Amygdala (tissue), 56 donors: ENCODE results near the gene S1PR4.
"Not testable (repeated sequence)": the region's sequence is repeated elsewhere in the genome, so short reads cannot be mapped to it uniquely, and the experiment has no call there.

Experiments used
- DNase-seq, 56 donors: peaks; one replicate each; lab custom pipeline; 2025; lab: John Stamatoyannopoulos, UW

The S1PR4 gene

DNA sequence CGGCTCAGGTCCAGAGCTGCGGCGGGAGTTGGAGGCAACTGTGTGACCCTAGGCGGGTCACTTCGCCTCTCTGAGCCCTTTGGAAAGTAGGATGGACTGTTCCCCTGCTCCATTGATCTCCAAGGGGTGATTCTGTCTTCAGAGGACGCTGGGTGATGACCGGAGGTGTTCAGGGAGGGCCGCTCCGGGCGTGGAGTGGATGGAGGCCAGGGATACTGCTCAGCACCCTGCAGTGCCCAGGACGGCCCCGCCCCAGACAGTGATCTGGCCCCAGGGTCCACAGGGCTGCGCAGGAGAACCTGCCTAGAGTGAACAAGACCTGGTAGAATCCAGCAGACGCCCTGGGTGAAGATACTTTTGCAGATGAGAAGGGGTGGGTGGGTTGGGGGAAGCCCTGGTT lies 14.1 kb downstream of the S1PR4 start:
- DNase-seq, result no peak

DNA sequence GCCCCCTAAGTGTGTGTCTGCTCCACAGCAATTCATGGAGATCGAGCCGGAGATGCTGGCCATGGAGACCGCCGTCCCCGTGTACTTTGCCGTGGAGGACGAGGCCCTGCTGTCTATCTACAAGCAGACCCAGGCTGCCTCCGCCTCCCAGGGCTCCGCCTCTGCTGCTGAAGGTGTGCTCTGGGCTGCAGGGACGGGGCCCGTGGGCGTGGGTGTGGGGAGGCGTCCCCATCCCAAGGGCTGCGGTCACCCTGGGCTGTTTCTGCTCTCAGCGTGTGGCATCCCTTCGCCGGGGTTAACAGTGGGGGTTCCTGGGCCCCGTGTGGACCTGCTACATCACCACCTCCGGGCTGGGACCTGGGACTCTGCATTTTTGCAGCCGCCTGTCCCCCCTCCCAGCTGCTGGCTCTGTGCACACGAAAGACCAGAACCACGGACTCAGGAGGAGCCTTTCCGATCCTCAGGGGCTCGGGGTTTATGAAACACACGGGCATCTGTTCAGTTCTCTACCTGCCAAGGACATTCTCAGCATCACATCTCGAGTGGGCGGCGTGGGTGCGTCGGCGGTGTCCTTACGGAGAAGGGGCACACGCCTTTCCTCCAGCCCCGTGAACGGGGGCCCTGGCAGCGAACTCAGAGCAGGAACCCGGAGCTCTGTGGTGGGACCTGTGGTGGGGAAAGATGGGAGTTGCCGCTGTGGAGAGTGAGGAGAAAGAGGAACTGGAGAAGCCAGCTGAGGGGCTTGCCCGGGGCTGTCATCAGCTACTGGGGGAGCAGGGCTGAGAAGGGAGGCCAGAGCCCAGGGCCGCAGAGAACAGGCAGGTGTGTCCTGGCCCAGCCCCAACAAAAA lies 14.9 kb downstream of the S1PR4 start:
- DNase-seq, result no peak

DNA sequence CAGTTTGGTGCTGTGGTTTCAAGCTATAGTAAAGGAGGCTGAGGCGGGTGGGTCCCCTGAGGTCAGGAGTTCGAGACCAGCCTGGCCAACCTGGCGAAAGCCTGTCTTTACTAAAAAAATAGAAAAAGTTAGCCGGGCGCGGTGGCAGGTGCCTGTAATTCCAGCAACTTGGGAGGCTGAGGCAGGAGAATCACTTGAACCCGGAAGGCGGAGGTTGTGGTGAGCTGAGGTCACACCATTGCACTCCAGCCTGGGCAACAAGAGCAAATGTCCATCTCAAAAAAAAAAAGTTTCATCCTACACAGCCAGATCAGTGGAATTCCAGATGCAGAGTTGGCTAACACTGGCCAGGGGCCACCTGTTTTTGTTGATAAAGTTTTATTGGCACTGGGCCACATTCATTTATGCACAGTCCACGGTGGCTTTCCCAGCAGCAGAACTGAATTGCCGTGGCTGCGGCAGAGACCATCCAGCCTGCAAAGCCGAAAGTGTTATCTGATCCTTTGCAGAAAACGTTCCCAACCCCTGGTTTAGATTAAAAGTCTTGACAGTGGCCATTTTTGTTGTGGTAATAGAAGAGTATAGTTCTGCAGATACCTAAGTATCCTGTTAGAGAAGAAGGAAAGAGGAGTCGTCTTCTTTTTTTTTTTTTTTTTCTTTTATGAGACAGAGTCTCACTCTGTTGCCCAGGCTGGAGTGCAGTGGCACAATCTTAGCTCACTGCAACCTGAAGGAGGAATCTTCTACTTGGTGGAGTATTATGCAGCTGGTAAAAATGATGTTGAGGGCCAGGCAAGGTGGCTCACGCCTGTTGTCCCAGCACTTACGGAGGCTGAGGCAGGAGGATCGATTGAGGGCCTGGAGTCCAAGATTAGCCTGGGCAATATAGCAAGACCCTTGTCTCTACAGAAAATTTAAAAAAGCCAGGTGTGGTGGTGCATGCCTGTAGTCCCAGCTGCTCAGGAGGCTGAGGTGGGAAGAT lies 15.8 kb downstream of the S1PR4 start:
- DNase-seq, result no peak

DNA sequence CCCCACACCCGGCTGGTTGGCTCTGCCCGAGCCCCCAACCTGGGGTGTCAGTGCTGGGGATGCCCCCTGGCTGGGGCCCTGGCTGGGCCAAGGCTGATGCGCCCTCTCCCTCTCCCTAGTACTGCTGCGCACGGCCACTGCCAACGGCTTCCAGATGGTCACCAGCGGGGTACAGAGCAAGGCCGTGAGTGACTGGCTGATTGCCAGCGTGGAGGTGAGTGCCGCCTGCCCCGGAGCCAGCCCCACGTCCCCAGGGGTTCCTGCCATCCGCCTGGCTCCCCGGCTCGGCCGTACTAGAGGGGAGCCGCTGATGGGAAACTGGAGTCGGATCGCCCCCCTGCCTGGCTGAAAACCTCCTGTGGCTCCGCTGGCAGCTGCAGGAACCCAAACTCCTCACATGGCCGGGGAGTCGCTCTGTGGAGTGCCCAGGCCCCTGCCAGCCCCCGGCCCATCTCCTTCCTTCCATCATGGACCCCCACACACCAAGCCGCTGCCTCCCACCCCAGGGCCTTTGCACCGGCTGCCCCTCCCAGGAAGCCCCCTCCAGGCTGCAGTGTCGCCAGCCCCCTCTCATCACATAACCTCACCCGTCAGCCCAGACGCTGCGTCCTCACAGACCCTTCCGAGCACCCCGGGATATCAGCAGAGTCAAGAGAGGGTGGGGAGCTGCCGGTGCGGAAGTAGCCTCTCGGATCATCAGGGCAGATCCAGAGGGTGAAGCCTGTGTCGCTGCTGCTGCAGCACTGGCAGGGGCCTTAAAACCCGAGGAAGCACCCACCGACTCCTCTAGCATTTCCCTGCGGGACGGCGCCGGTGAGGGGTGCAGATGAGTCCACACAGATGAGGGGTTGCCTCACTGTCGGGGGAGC lies 17.7 kb downstream of the S1PR4 start:
- no peak for DNase-seq

DNA sequence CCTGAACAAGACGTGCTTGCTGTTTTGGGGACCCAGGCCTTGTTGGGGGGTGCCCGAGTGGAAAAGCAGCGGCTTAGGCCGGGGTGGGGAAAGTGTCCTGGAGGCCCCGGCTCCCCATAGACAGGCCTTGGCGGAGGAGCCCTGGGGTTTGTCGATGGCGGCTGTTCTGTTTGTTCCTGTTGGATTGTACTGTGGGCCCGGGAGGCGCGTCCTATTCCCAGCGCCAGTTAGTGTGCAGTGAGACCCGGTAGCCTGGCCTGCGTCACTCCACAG lies 18.3 kb downstream of the S1PR4 start:
- DNase-seq, result no peak

DNA sequence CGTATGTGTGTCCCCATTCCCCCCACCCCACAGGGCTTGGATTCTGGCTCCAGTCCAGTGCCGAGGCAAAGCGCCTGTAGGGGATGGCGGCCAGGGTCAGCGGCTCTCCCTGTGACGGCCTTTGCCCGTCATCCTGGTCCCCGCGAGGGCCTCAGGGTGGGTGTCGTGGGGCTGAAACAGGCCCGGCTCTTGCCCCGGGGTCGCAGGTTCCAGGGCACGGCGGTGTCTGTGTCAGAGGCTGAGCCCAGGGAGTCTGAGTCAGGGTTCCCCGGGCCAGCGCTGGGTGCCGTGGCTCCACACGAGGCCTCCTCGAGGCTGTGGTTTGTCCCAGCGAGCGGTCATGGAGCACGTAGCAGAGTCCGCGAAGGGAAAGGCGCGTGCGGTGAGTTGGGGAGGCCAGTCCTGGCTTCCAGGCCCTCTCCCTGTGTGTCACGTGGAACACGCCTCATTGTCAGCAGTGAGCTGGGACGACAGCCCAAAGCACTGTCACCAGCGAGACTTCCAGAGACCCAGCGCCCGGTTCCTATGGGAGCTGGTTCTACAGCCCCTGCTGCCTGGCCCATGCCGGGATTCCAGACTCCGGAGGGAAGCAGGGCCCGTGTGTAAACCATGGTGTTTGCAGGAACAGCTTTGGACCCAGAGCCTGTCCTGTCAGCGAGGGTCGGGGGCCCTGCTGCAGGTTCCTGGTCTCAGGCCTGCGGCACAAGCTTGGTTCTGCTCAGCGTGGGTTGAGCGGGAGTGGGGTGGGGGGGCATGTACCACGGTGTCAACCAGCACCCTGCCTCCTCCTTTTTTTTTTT lies 20.5 kb downstream of the S1PR4 start:
- no peak for DNase-seq

DNA sequence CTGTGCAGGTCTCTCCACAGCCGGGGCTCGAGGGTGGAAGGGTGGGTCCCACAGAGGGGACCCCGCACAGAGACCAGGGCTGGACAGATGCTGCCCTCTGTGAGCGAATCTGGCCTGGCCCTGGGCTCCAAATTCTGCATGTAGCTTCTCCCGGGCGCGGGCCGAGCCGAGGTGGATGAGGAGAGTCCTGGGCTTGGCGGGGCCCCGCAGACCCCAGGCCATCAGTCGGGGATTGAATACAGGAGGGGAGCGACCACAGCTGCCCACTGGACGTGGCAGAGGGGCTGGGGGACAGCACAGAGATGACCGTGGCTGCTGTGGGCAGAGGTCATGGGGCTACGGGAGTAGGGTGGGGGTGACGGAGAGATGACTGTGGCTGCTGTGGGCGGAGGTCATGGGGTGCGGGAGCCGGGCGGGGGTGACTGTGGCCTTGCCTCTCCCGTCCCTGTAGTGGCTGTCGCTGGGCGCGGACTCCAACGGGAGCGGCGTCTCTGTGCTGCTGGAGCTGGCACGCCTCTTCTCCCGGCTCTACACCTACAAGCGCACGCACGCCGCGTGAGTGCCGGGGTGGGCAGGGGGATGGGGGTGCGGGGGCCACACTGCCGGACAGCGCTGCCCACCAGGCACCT lies 22.6 kb downstream of the S1PR4 start:
- no peak for DNase-seq

DNA sequence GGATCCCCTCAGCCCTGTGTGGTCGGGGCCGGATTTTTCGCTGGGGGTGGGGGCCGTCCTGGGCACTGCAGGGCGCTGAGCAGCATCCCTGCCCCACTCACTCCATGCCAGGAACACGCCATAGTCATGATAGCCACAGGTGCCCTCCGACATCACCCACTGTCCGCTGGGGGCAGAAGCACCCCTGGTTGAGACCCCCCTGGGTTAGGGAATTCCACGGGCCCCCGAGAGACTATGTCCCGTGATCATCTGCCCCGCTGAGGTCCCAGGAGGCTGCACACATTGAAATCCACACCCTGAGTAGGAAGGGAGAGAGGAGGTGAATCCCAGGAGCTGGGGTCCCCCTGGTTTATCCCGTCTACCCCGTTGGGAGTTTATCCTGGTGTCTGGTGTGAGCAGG lies 23.3 kb downstream of the S1PR4 start:
- DNase-seq, result no peak

DNA sequence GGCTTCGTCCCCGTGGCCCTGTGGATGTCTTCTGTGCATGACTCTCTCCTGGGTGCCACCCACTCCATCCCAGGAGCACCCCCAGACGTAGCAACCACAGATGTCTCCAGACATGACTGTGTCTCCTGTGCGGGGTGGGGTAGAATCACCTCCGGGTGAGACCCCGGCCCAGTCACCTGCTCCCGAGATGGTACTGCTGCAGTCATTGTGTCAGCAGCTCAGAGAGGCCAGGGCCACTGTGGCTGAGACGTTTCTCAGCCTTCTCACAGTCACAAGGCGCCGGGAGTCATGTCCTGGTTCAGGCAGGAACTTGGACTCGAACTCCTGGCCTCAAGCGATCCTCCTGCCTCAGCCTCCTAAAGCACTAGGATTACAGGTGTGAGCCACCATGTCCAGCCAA lies 23.8 kb downstream of the S1PR4 start:
- DNase-seq, result no peak

DNA sequence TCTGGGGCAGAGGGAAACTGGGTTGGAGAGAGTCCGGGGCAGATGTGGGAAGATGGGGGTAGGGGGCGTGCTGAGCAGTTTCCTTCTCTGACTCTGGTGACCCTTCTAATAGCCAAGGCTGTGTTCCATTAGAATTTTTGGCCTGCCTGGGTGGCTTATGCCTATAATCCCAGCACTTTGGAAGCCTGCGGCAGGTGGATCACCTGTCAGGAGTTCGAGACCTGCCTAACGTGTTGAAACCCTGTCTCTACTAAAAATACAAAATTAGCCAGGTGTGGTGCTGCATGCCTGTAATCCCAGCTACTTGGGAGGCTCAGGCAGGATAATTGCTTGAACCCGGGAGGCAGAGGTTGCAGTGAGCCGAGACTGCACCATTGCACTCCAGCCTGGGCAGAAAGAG lies 24.3 kb downstream of the S1PR4 start:
- not testable (repeated sequence) for DNase-seq

DNA sequence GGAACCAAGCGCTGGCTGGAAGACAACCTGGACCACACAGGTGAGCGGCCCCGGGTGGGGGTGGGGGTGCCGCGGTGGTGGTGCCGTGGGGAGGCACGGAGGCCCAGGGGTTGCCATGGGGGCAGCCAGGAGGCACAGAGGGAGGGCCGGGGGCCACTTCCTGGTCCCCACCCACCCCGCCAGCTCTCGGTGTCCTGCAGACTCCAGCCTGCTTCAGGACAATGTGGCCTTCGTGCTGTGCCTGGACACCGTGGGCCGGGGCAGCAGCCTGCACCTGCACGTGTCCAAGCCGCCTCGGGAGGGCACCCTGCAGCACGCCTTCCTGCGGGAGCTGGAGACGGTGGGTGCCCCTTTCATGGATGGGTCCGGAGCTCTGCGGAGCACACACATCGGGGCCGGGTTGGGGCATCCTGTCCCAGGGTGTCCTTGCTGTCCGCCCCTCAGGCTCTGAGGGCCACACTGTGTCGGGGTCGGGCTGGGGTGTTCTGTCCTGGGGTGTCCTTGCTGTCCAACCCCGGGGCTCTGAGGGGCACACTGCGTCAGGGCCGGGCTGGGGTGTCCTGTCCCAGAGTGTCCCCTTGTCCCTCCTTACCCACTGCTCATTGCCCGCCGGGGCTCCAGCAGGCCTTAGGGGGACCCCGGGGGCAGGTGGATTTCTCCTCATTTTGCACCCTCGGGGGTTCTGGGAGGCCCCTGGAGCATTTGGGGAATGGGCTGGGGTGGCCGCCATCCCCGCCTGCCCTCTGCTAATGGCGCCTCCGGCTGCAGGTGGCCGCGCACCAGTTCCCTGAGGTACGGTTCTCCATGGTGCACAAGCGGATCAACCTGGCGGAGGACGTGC lies 25.5 kb downstream of the S1PR4 start:
- DNase-seq, result no peak

DNA sequence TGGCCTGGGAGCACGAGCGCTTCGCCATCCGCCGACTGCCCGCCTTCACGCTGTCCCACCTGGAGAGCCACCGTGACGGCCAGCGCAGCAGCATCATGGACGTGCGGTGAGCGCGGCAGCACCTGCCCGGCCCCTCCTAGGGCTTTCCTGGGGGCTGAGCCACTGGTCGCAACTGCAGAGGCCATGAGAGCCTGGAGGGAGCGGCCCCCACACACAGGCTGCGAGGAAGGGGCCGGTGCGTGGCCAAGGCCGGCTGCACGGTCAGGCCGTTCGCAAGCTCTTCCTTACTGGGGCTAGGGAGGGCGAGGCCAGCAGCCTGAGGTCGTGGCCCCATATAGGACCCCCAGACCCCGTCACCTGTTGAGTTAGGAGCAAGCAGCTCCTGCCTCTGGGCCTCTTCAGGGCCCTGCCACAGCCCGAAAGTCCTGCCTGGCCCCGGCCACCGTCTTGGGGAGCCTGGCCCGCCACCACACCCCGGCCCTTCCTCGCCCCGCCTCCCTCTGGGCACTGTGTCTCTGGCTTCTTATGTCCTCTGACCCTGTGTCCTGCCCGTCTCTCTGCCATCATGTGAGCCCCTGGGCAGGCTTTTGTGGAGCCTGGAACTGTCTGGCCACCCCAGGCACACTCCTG lies 26.2 kb downstream of the S1PR4 start:
- DNase-seq, result no peak

DNA sequence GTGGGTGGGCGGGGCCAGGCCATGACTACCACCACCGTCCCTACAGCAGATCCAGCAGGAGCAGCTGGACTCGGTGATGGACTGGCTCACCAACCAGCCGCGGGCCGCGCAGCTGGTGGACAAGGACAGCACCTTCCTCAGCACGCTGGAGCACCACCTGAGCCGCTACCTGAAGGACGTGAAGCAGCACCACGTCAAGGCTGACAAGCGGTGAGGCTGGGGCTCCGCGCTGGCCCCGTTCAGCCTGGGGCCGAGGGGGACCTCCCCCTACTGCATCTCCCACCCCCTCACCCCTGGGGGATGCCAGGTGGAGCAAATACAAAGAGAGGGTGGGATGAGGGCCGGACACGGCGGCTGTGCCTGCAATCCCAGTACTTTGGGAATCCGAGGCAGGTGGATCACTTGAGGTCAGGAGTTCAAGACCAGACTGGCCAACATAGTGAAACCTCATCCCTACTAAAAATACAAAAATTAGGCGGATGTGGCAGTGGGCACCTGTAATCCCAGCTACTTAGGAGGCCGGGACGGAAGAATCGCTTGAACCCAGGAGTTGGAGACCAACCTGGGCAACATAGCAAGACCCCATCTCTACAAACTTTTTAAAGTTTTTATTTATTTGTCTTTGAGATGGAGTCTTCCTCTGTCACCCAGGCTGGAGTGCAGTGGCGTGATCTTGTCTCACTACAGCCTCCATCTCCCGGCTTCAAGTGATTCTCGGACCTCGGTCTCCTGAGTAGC lies 27.8 kb downstream of the S1PR4 start:
- DNase-seq, result no peak

DNA sequence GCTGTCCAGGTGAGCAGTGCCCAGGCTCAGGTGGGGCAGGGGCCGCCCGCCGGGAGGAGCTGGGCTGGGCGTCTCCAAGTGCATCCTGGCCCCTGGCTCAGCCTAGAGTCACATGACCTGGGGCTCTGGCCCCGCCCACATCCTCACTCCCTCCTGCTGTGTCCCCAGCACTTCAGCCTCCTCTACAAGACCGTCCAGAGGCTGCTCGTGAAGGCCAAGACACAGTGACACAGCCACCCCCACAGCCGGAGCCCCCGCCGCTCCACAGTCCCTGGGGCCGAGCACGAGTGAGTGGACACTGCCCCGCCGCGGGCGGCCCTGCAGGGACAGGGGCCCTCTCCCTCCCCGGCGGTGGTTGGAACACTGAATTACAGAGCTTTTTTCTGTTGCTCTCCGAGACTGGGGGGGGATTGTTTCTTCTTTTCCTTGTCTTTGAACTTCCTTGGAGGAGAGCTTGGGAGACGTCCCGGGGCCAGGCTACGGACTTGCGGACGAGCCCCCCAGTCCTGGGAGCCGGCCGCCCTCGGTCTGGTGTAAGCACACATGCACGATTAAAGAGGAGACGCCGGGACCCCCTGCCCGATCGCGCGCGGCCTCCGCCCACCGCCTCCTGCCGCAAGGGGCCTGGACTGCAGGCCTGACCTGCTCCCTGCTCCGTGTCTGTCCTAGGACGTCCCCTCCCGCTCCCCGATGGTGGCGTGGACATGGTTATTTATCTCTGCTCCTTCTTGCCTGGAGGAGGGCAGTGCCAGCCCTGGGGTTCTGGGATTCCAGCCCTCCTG lies 29.1 kb downstream of the S1PR4 start:
- no peak for DNase-seq

DNA sequence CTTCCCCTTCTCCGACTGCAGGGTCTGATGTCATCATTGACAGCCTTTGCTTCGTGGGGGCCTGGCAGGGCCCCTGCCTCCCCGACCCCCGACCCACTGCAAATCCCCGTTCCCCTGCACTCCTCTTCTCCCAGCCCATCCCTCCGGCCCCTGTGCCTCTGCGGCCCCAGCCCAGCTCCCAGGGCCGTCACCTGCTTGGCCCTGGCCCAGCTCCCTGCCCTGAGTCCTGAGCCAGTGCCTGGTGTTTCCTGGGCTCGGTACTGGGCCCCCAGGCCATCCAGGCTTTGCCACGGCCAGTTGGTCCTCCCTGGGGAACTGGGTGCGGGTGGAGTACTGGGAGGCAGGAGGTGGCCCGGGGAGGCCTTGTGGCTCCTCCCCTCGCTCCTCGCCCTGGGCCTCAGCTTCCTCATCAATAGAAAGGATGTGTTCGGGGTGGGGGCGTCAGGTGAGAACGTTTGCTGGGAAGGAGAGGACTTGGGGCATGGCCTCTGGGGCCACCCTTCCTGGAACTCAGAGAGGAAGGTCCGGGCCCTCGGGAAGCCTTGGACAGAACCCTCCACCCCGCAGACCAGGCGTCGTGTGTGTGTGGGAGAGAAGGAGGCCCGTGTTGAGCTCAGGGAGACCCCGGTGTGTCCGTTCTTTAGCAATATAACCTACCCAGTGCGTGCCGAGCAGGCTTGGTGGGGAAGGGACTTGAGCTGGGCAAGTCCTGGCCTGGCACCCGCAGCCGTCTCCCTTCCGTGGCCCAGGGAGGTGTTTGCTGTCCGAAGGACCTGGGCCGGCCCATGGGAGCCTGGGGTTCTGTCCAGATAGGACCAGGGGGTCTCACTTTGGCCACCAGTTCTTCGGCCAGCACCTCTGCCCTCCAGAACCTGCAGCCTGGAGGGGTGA lies 30.0 kb downstream of the S1PR4 start:
- no peak for DNase-seq
